Muscle of arm (tissue), 12 donors: Measurements from ENCODE around the gene CPNE7. TPM values are rescaled to one million over a fixed set of nuclear protein-coding genes. Genes with fewer than 3 reads are reported as not detected.
"Not testable (repeated sequence)": the region's sequence is repeated elsewhere in the genome, so short reads cannot be mapped to it uniquely, and the experiment has no call there.

Source experiments
- DNase-seq: peaks from one replicate; pipeline ENCODE4 v3.0.0-alpha.2; 2013
- polyA plus RNA-seq, 12 donors: library from polyadenylated mRNA; unstranded; fragments of 120-200 nt; gene quantifications; one replicate each; pipeline ENCODE4 v1.2.1, GENCODE V29; 2013; ENCODE audit not compliant: insufficient read length in 12 of 12

The CPNE7 gene
- polyA plus RNA-seq, 12 donors: 0.17 to 1.8 (median 0.29) TPM; not detected in 7

DNA sequence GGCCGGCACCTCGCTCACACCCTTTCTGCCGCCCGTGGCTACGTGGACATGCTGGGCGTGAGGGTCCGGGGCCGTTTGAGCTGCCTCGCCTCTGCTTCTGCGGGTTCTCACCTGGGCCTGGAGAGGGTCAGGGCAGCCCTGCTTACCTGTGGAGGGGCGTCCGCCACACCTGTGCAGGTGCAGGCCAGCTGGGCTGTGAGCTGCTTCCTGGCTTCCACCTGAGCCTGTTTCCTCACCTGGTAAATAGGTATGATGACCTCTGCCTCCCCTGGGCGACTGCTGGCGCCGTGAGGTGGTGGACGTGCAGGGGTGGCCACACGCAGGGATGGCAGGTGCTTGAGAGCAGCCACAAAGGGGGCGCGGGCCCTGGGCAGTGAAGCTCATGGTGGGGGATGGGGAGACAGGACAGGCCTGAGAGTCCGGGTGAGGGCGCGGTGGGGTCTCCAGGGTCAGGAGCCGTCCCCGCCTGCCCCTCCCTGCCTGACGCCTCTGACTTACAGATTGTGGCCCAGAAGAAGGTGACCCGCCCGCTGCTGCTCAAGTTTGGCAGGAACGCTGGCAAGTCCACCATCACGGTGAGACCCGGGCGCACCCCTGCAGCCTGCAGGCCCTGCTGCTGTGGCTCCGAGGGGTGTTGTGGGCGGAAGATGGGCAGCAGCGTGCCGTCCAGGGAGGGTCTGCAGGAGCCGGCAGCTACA lies 7.8 kb downstream of the CPNE7 start:
- DNase-seq: no peak

DNA sequence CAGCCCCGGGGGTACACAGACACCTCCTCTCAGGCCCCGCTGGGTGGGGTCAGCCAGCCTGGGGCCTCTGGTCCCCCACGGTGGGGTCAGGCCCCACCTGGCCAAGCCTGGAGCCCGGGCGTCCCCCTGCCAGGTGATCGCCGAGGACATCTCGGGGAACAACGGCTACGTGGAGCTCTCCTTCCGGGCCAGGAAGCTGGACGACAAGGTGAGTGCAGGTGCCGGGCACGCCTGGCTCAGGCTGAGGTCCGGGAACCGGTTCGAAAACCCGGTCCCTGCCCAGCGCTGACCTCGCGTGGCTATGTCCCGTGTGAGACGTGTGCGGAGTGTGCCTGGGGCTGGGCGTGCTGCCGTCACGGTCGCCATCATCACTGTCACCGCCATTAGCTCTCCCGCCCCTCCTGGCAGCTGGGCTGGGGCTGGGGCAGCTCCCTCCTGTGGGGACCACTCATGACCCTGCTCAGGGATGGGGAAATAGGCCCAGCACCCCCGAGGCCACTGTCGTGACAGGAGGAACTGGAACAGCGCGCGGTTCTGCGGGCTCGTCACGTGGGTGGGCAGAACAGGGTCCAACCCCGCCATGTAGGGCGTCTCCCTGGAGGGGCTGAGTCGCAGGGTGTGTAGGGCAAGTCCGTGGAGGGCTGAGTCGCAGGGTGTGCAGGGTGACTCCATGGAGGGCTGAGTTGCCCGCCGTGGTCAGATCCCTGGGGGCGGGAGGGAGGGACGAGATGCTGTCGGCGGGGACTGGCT lies 8.5 kb downstream of the CPNE7 start:
- no peak for DNase-seq

DNA sequence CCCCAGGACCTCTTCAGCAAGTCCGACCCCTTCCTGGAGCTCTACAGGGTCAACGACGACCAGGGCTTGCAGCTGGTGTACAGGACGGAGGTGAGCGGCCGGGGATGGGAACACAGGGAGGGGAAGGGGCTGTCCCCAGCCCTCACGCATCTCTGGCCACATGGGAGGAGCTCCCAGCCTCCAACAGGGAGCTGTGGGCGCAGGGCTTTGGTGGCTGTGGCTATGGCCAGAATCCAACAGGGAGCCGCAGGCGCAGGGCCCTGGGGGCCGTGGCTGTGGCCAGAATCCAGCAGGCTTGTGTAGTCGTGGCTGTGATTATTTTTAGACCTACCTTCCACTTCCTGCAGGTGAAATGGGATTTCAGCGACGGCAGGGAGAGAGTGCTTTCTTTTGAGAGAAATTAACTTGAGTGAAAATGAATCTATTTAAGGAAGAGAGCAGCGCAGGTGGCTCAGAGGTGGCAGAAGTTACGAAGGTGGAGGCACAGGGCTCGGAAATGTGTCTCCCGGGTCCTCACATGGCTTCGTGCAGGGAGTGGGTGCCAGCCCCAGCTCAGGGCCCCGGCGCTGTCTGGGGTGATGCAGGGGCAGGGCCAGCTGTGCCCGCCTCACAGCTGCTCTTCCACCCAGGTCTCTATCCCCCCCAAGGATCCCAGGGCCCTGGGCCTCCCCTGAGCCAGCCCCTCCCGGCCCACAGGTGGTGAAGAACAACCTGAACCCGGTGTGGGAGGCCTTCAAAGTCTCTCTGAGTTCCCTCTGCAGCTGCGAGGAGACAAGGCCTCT lies 9.4 kb downstream of the CPNE7 start:
- DNase-seq: no peak

GRCh38 chr16:89586218-89586617 lies 10.7 kb downstream of the CPNE7 start:
- DNase-seq: no peak

DNA sequence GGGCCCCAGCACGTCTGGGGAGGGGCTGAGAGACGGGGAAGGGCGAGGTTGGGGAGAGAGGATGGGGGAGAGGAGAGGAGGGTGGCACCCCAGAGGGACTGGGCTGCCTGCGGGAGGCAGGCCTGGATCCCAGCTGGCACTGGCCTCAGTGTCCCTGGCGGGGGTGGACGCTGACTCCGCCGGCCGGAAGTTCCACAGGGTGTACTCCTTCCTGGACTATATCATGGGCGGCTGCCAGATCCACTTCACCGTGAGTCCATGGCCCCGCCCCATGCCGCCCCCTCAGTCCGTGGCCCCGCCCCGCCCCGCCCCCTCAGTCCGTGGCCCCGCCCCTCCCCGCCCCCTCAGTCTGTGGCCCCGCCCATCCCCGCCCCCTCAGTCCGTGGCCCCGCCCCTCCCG lies 11.3 kb downstream of the CPNE7 start:
- no peak for DNase-seq

- DNase-seq: not testable (repeated sequence)
These were observed 12.1 kb downstream of the CPNE7 start for GRCh38 chr16:89587676-89588075.

- DNase-seq: no peak
These were observed 13.0 kb downstream of the CPNE7 start for GRCh38 chr16:89588413-89589109.

- no peak for DNase-seq
These were observed 13.8 kb downstream of the CPNE7 start for GRCh38 chr16:89589241-89589926.

- DNase-seq: no peak
These were observed 18.3 kb downstream of the CPNE7 start for GRCh38 chr16:89593841-89594240.

GRCh38 chr16:89595330-89596060 lies 19.9 kb downstream of the CPNE7 start:
- DNase-seq: no peak

GRCh38 chr16:89596061-89596689 lies 20.6 kb downstream of the CPNE7 start:
- DNase-seq: no peak

GRCh38 chr16:89596957-89597649 lies 21.5 kb downstream of the CPNE7 start:
- DNase-seq: no peak

- no peak for DNase-seq
These were observed 22.6 kb downstream of the CPNE7 start for GRCh38 chr16:89598199-89598598.

DNA sequence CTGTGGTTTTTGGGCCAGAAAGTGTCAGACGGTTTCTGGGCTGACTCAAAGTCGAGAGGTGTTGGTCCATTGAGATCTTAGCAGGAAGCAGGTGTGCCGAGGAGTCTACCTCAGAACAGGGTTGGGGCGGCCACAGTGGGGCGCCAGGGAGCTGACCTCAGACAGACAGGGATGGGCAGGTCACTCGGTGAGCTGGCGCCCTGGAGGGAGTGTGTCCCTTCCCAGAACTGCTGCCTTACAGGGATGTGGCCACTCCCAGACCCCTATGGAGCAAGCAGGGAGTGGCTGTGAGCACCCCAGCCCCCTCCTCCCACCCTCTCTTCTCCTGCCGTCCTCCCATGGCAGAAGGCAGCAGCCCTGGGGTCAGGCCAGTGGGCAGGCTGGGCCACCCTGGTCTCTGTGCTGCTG lies 23.9 kb downstream of the CPNE7 start:
- DNase-seq: no peak

DNA sequence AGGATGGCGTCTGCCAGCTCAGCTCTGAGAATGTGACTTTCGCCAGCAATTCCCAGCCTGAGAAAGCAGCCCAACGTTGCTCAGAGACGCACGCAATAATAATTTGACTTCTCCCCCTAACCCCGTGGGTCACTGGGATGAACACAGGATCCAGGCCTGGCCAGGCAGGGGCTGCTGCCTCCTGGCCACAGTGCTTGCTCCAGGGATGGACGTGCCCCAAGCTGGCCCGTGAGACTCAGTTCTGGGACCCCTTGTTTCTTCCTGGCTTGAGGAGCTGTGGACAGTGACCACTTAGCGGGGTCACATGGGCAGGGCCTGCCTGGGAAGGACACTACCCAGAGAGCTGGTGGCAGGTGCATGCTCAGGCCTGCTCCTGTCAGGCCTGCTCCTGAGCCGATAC lies 24.3 kb downstream of the CPNE7 start:
- no peak for DNase-seq

GRCh38 chr16:89600427-89600826 lies 24.9 kb downstream of the CPNE7 start:
- no peak for DNase-seq

- DNase-seq: no peak
These were observed 25.4 kb downstream of the CPNE7 start for GRCh38 chr16:89600956-89601355.

DNA sequence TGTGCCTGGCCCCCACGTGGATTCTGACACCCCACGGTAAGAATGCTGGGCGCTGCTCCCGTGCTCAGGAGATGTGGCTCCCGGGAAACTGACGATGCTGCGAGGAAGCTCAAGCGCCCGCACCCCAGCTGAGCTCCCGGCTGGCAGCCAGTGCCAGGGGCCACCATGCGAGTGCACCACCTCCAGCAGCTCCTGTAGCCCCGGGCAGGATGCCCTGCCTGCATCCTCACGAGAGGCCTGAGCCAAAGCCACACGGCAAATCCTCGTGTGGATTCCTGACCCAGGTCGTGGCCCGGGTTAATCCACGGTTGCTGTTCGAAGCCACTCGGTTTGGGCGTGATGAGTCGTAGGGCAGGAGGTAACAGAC lies 26.3 kb downstream of the CPNE7 start:
- no peak for DNase-seq

DNA sequence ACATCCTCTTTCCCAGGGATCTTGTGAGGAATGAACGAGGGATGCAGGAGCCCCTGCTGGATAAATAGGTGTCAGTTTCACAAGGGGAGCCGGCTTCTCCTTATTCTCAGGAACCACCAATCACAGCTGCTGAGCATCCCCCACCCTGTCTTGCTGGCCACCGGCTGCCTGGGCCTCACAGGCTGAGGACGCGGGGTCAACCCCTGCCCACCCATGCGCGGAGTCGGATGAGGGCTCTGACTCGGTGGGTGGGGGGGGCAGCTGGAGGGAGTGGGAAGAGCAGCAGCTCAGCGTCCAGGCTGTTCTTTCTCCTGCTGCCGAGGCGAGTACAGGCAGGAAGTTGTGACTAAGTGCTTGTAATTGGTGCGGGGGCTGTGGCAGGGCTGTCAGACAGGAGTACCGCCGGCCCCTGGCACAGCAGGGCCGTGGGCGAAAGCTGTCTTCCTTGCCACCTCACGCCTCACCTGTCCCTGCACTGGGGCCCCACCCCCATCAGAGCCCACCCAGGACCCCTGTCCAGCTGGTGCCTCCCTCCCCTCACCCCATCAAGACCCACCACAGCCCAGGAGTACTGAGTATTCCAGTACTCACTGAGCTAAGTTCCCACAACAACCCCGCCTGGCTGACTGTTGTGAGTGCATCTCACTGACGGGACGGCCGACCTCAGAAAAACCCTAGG lies 26.9 kb downstream of the CPNE7 start:
- no peak for DNase-seq
